ENCODE results near the gene SMG6. TPM values are rescaled to one million over a fixed set of nuclear protein-coding genes. Genes with fewer than 3 reads are reported as not detected.
A peak's percentile ranks its signal among the peaks of the same experiment; 100 is the strongest.

SMG6 gene
- total and polyA plus RNA-seq, 7 donors: 11.1 to 38.8 (median 22.9) TPM

DNA sequence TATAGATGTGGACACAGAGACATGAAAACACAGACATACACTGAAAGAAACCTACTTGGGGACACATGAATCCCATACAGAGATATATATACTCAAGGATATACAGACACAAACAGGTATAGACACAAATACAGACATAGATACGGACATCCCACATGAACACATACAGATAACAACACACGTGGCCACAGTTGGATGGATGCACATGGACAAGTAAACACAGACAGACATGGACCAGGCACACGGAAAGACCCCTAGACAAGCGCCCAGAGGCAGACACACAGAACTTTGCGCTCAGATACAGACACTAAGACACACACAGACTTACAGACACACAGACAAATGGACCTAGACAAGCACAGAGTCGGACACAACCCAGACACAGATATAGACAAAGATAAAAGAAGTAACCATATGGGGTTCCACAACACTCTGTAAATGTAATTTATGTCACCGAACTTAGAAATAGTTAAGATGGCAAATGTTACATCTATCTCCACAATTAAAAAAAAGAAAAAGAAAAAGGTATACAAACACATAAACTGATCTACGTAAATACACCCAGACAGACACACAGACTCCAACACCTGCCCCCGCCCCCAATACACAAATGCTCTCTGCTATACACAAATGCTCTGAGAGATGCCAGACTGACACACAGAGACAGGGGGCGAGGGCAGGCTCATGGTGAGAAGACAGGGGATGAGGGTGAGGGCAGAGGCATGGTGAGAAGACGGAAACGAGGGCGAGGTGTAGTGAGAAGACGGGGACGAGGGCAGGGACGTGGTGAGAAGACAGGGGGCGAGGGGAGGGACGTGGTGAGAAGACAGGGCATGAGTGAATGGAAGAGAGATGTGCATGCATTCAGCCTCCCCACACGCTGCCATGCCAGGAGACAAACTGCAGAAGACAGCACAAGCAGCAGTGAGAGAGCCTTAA, 118.3 kb downstream of the SMG6 start:
- intact Hi-C loops (cut with DNase I): no loop called here
- WGBS, 2 donors: 92 to 93% methylated on average over 19 of the region's 19 CpGs
- Histone ChIP-seq H3K4me3 (no peak overlapping the region), H3K27me3 (no peaks in the 10 kb centered on the region), H3K9me3 (no peaks in the 10 kb centered on the region), H3K27ac (no peak overlapping the region), H3K36me3 (peaks cover 0 to 35% (median 14%) of the 10 kb centered on the region in 4 donors), H3K4me1 (peaks cover 0 to 52% (median 45%) of the 10 kb centered on the region in 4 donors)
- TF ChIP-seq POLR2AphosphoS5 (IDR thresholded peaks at IDR 0.05) (no peak), EP300 (IDR thresholded peaks at IDR 0.05) (no peak)
- DNase-seq: no peak

DNA sequence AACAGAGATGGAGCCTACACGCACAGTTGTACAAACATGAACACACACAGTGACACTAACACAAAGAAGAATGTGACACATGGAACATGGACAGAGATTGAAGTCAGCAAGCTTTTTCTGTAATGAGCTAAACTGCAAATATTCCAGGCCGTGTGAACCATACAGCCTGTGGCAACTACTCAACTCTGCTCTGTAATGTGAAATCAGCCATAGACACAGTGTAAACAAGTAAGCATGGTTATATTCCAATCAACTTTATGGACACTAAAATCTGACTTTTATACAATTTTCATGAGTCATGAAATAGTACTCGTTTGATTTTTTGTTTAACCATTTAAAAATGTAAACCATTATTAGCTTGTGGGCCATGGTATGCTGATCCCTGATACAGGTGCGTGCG, 120.2 kb downstream of the SMG6 start:
- intact Hi-C loops (cut with DNase I): no loop called here
- no peak for DNase-seq
- H3K9me3 ChIP-seq: no peaks in the 10 kb centered on the region
- peak overlapping the region; percentile 82 to 95 (median 86) for H3K27ac ChIP-seq
- 67 to 77% methylated on average over 5 of the region's 5 CpGs for WGBS, 2 donors
- no peak overlapping the region for H3K4me3 ChIP-seq
- TF ChIP-seq POLR2A (IDR thresholded peaks at IDR 0.05) (no peak), POLR2AphosphoS5 (IDR thresholded peaks at IDR 0.05) (no peak), EP300 (IDR thresholded peaks at IDR 0.05) (no peak)
- TF ChIP-seq, protein P1, sequence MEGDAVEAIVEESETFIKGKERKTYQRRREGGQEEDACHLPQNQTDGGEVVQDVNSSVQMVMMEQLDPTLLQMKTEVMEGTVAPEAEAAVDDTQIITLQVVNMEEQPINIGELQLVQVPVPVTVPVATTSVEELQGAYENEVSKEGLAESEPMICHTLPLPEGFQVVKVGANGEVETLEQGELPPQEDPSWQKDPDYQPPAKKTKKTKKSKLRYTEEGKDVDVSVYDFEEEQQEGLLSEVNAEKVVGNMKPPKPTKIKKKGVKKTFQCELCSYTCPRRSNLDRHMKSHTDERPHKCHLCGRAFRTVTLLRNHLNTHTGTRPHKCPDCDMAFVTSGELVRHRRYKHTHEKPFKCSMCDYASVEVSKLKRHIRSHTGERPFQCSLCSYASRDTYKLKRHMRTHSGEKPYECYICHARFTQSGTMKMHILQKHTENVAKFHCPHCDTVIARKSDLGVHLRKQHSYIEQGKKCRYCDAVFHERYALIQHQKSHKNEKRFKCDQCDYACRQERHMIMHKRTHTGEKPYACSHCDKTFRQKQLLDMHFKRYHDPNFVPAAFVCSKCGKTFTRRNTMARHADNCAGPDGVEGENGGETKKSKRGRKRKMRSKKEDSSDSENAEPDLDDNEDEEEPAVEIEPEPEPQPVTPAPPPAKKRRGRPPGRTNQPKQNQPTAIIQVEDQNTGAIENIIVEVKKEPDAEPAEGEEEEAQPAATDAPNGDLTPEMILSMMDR (IDR thresholded peaks at IDR 0.05): no peak
- H3K27me3 ChIP-seq: no peaks in the 10 kb centered on the region
- peaks cover 0 to 34% (median 13%) of the 10 kb centered on the region in 4 donors for H3K36me3 ChIP-seq
- peaks cover 0 to 58% (median 54%) of the 10 kb centered on the region in 4 donors for H3K4me1 ChIP-seq

DNA sequence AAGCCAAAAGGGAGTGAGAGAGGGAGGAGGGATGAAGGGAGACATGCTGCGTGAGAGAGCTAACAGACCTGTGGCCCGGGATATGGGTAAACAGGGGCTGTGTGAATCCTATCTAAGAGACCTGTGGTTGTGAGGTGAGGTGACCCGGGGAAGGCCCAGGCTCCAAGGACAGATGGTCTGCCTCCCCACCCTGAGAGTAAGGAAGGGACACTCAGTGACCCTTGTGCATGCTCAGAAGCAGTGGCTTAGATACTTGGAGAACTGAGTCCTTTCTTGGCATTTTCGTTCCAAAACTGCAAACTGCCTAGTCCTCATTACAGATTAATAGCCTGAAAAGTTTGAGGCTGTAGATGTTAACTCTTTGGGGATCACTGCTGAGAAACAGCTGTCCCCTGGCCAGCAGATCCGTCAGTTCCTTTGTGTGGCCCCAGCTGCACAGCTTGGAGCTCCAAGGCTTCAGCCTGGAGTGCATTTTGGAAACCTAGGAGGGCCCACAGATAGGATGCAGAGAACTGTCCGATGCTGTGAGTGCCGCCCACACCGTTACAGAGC, 121.6 kb downstream of the SMG6 start:
- H3K4me1 ChIP-seq: peaks cover 0 to 72% (median 68%) of the 10 kb centered on the region in 4 donors
- no peaks in the 10 kb centered on the region for H3K27me3 ChIP-seq
- no peak for TF ChIP-seq EP300 (IDR thresholded peaks at IDR 0.05)
- TF ChIP-seq POLR2AphosphoS5 (IDR thresholded peaks at IDR 0.05): peak in 1 of 4 donors; percentile 31
- H3K36me3 ChIP-seq: peaks cover 0 to 21% (median 11%) of the 10 kb centered on the region in 4 donors
- 76 to 84% methylated on average over 8 of the region's 8 CpGs for WGBS, 2 donors
- intact Hi-C loops (cut with DNase I): loop anchor here (2.0 kb wide), 1 partner anchor 31 kb away; no protein-coding TSS in a partner anchor
- H3K4me3 ChIP-seq: no peak overlapping the region
- H3K27ac ChIP-seq: peak overlapping the region; percentile 82 to 95 (median 86)
- DNase-seq: no peak
- no peaks in the 10 kb centered on the region for H3K9me3 ChIP-seq

DNA sequence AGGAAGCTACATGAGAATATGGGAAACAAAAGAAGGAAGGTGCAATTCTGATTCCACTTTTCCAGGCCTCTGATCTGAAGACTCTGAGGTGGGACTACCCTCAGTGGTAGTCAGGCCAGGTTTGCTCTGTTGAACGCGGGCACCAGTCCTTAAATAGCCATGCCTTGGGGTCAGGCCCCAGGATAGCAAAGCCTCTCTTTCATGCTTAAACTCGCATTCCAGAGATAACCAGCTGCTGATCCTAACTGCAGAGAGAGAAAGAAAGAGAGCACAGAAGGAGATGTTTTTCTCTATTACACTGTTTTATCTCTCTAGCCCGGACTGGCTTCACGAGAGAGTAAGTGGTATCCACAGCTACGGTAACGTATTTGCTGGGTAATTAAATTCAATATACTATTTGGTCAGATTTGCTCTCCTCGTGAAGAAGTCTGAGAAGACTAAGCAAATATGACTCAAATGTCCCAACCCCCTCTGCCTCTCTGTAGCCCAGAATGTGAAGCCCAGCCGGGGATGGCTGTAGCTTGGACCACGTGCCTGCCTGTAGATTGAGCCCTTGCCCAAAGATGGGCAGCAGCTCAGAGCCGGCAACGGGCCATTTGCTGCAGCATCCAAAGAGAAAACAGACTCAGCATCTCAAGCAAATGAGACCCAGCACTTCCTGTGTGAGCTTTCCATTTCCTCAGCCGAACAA, 122.2 kb downstream of the SMG6 start:
- intact Hi-C loops (cut with DNase I): loop anchor here (2.0 kb wide), 1 partner anchor 31 kb away; no protein-coding TSS in a partner anchor
- Histone ChIP-seq H3K4me1 (peaks cover 0 to 78% (median 74%) of the 10 kb centered on the region in 4 donors), H3K9me3 (no peaks in the 10 kb centered on the region), H3K27ac (peak overlapping the region; percentile 82 to 95 (median 86)), H3K36me3 (peaks cover 0 to 15% (median 8%) of the 10 kb centered on the region in 4 donors), H3K27me3 (no peaks in the 10 kb centered on the region), H3K4me3 (no peak overlapping the region)
- TF ChIP-seq POLR2A (IDR thresholded peaks at IDR 0.05) (no peak), EP300 (IDR thresholded peaks at IDR 0.05) (peak in 2 of 4 donors; percentile 23 to 82), POLR2AphosphoS5 (IDR thresholded peaks at IDR 0.05) (peak; percentile 35 to 85 (median 64))
- TF ChIP-seq, protein P1 (IDR thresholded peaks at IDR 0.05): no peak
- WGBS, 2 donors: 72 to 81% methylated on average over 13 of the region's 13 CpGs
- DNase-seq: peak; percentile 94

DNA sequence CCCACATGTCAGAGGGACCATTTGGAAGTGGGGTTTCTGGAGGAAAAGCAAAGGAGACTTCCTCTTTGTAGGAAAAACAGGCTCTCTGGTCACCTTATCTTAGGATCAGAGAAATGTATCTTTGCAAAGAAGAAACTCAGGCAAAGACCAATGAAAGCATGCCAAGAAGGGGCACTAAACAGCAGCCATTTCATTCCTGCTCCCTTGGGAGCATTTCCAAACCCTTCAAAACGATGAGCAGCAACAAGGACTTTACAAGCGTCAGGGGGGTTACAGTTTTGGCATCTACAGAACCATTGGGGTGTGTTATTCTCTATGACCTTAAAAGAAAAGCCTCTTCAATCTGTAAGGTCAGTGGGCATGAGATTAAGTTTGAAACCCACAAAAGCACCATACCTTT, 122.8 kb downstream of the SMG6 start:
- TF ChIP-seq, protein P1 (IDR thresholded peaks at IDR 0.05): no peak
- no peak for TF ChIP-seq EP300 (IDR thresholded peaks at IDR 0.05)
- TF ChIP-seq POLR2A (IDR thresholded peaks at IDR 0.05): no peak
- no peak for TF ChIP-seq POLR2AphosphoS5 (IDR thresholded peaks at IDR 0.05)
- Histone ChIP-seq H3K4me3 (no peak overlapping the region), H3K27me3 (no peaks in the 10 kb centered on the region), H3K9me3 (no peaks in the 10 kb centered on the region), H3K36me3 (peaks cover 0 to 9% (median 4%) of the 10 kb centered on the region in 4 donors), H3K27ac (peak overlapping the region; percentile 82 to 95 (median 86)), H3K4me1 (peaks cover 0 to 84% (median 80%) of the 10 kb centered on the region in 4 donors)
- DNase-seq: no peak
- intact Hi-C loops (cut with DNase I): loop anchor here (2.0 kb wide), 1 partner anchor 32 kb away; no protein-coding TSS in a partner anchor
- WGBS, 2 donors: 82 to 88% methylated on average over 2 of the region's 2 CpGs

Measured in sigmoid colon (tissue), 7 donors.